ENCODE measurements around the gene ADGRE3.
"Not testable (repeated sequence)": the region's sequence is repeated elsewhere in the genome, so short reads cannot be mapped to it uniquely, and the experiment has no call there.

ADGRE3 gene

GRCh38 chr19:14629557-14629956 lies 45.1 kb downstream of the ADGRE3 start:
- H3K9me2 ChIP-seq (replicated peaks; ENCODE audit: control insufficient read depth, low read length) = no peaks in the 10 kb centered on the region
- H3K4me3 ChIP-seq (ENCODE audit: low read length) = no peak overlapping the region
- no peak overlapping the region for H3K4me2 ChIP-seq (ENCODE audit: low read length)
- H4K20me1 ChIP-seq (ENCODE audit: control insufficient read depth, insufficient read depth, low read depth, low read length) = no peaks in the 10 kb centered on the region
- 0 out of 2 replicates have a peak, but pooled peaks cover 3% of the 10 kb centered on the region for H3F3A ChIP-seq (ENCODE audit: control insufficient read depth, insufficient read depth)
- no peak overlapping the region for H3K27ac ChIP-seq (ENCODE audit: low read depth, low read length)
- no peaks in the 10 kb centered on the region for H3K79me2 ChIP-seq (ENCODE audit: control insufficient read depth, low read length)
- no peaks in the 10 kb centered on the region for H3K27me3 ChIP-seq (ENCODE audit: control insufficient read depth, low read length)
- no peak for TF ChIP-seq CTCF (IDR thresholded peaks at IDR 0.05; ENCODE audit: low read depth, low read length, poor library complexity, severe bottlenecking)
- TF ChIP-seq EZH2phosphoT487 (IDR thresholded peaks at IDR 0.05; ENCODE audit: borderline replicate concordance, low read length) = no peak
- no peaks in the 10 kb centered on the region for H3K36me3 ChIP-seq (ENCODE audit: control insufficient read depth, low read length)
- H3K9me3 ChIP-seq (ENCODE audit: control insufficient read depth, insufficient read depth, low read length) = peaks cover 4% of the 10 kb centered on the region; the same call in 1 of the 2 replicates
- H3K4me1 ChIP-seq (ENCODE audit: control insufficient read depth, low read length) = peaks cover 10% of the 10 kb centered on the region

- not testable (repeated sequence) for H3K27me3 ChIP-seq (ENCODE audit: control insufficient read depth, low read length); H3K27ac ChIP-seq (ENCODE audit: low read depth, low read length); H3K79me2 ChIP-seq (ENCODE audit: control insufficient read depth, low read length); H3K9me3 ChIP-seq (ENCODE audit: control insufficient read depth, insufficient read depth, low read length); H3K36me3 ChIP-seq (ENCODE audit: control insufficient read depth, low read length); H3F3A ChIP-seq (ENCODE audit: control insufficient read depth, insufficient read depth); H3K4me2 ChIP-seq (ENCODE audit: low read length); H3K4me1 ChIP-seq (ENCODE audit: control insufficient read depth, low read length); H3K4me3 ChIP-seq (ENCODE audit: low read length); H3K9me2 ChIP-seq (replicated peaks; ENCODE audit: control insufficient read depth, low read length); H4K20me1 ChIP-seq (ENCODE audit: control insufficient read depth, insufficient read depth, low read depth, low read length)
These were observed 50.2 kb downstream of the ADGRE3 start for GRCh38 chr19:14624491-14624890.

- Histone ChIP-seq H3K4me1 (ENCODE audit: control insufficient read depth, low read length) (peaks cover 7% of the 10 kb centered on the region), H3K27me3 (ENCODE audit: control insufficient read depth, low read length) (no peaks in the 10 kb centered on the region), H3K9me2 (replicated peaks; ENCODE audit: control insufficient read depth, low read length) (no peaks in the 10 kb centered on the region), H3K27ac (ENCODE audit: low read depth, low read length) (no peak overlapping the region), H3K36me3 (ENCODE audit: control insufficient read depth, low read length) (no peaks in the 10 kb centered on the region), H3K9me3 (ENCODE audit: control insufficient read depth, insufficient read depth, low read length) (peaks cover 9% of the 10 kb centered on the region; the same call in 1 of the 2 replicates), H3K4me3 (ENCODE audit: low read length) (no peak overlapping the region), H4K20me1 (ENCODE audit: control insufficient read depth, insufficient read depth, low read depth, low read length) (no peaks in the 10 kb centered on the region), H3K4me2 (ENCODE audit: low read length) (no peak overlapping the region), H3F3A (ENCODE audit: control insufficient read depth, insufficient read depth) (peaks cover 10% of the 10 kb centered on the region; the same call in 1 of the 2 replicates), H3K79me2 (ENCODE audit: control insufficient read depth, low read length) (no peaks in the 10 kb centered on the region)
- TF ChIP-seq EZH2phosphoT487 (IDR thresholded peaks at IDR 0.05; ENCODE audit: borderline replicate concordance, low read length) (no peak), CTCF (IDR thresholded peaks at IDR 0.05; ENCODE audit: low read depth, low read length, poor library complexity, severe bottlenecking) (no peak)
These were observed 55.2 kb downstream of the ADGRE3 start for GRCh38 chr19:14619404-14619803.

- H3K79me2 ChIP-seq (ENCODE audit: control insufficient read depth, low read length) = no peaks in the 10 kb centered on the region
- peaks cover 1% of the 10 kb centered on the region for H3K36me3 ChIP-seq (ENCODE audit: control insufficient read depth, low read length)
- no peaks in the 10 kb centered on the region for H4K20me1 ChIP-seq (ENCODE audit: control insufficient read depth, insufficient read depth, low read depth, low read length)
- no peaks in the 10 kb centered on the region for H3K27me3 ChIP-seq (ENCODE audit: control insufficient read depth, low read length)
- H3K9me3 ChIP-seq (ENCODE audit: control insufficient read depth, insufficient read depth, low read length) = peaks cover 9% of the 10 kb centered on the region; the same call in 1 of the 2 replicates
- peaks cover 29% of the 10 kb centered on the region for H3F3A ChIP-seq (ENCODE audit: control insufficient read depth, insufficient read depth)
- H3K9me2 ChIP-seq (replicated peaks; ENCODE audit: control insufficient read depth, low read length) = no peaks in the 10 kb centered on the region
- no peak overlapping the region for H3K27ac ChIP-seq (ENCODE audit: low read depth, low read length)
- peaks cover 37% of the 10 kb centered on the region for H3K4me1 ChIP-seq (ENCODE audit: control insufficient read depth, low read length)
- H3K4me3 ChIP-seq (ENCODE audit: low read length) = no peak overlapping the region
- no peak for TF ChIP-seq EZH2phosphoT487 (IDR thresholded peaks at IDR 0.05; ENCODE audit: borderline replicate concordance, low read length)
- TF ChIP-seq CTCF (IDR thresholded peaks at IDR 0.05; ENCODE audit: low read depth, low read length, poor library complexity, severe bottlenecking) = no peak
- H3K4me2 ChIP-seq (ENCODE audit: low read length) = no peak overlapping the region
These were observed 58.2 kb downstream of the ADGRE3 start for GRCh38 chr19:14616407-14616806.
